ENCODE results near the gene ZFYVE21. TPM values are rescaled to one million over a fixed set of nuclear protein-coding genes. Genes with fewer than 3 reads are reported as not detected.
"Not testable (repeated sequence)": the region's sequence is repeated elsewhere in the genome, so short reads cannot be mapped to it uniquely, and the experiment has no call there.

Gene ZFYVE21
- total RNA-seq, 2 experiments from 2014 or later: 17.4 to 18.6 TPM

DNA sequence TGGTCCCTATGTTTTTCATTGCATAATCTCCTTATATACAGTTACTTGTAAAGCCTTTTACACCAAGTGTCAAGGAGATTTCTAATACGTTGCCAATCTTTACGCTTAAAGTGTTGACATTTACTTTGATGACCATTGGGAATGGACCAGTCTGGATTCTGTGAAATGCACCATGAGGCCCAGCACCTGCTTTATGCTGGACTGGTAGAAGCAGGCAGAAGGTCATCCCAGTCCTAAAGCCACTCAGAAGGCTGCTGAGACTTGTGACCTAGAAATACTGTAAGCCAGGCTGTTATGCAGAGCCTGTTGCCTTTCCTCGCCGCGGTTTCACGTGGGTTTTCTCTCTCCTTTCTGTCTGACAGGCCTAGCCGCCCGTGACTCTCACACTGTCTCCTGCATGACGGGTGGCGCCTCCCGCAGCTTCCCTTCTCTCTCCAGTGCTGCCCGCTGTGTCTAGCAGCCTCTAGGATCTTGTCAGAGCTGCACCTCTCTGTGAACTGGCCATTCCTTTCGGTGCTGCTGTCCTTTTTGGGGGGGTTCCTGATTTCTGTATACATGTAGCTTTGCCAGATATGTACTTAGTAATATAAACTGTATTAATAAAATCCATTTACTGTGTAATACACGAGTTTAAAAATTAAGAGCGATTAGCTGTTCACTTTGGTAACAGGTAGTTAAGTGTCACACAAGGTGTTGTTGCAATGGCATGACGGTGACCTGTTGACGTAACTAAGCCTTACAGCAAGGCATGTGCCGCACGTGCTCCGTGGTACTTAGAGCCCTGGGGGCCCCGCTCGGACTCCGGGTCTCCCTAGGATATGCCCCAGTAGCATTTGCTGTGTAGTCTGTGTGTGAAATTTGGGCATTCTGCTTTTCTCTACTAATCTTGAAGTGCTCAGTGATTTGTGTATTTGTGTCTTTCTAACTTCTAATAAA lies 30.1 kb upstream of the ZFYVE21 start:
- Mint-ChIP-seq H3K4me3 (no peak overlapping the region), H3K36me3 (peaks cover 29% of the 10 kb centered on the region), H3K9me3 (ENCODE audit: low read depth) (no peaks in the 10 kb centered on the region), H3K27ac (no peak overlapping the region), H3K27me3 (no peaks in the 10 kb centered on the region), H3K4me1 (no peaks in the 10 kb centered on the region)
- DNase-seq (no peak), ATAC-seq (no peak)
- CTCF ChIA-PET: no interaction called here

- H3K4me1 Mint-ChIP-seq: no peaks in the 10 kb centered on the region
- H3K36me3 Mint-ChIP-seq: peaks cover 19% of the 10 kb centered on the region
- no peak overlapping the region for H3K4me3 Mint-ChIP-seq
These were observed 28.7 kb upstream of the ZFYVE21 start for GRCh38 chr14:103686831-103687485.

GRCh38 chr14:103687712-103688111 lies 27.9 kb upstream of the ZFYVE21 start:
- no peak for DNase-seq
- CTCF ChIA-PET: interaction anchor here (1.4 to 1.6 kb wide), 2 partner anchors 8 to 24 kb away, joined by 3 to 5 read pairs; no protein-coding TSS in a partner anchor
- Mint-ChIP-seq H3K27ac (no peak overlapping the region), H3K27me3 (no peaks in the 10 kb centered on the region), H3K4me3 (no peak overlapping the region), H3K9me3 (ENCODE audit: low read depth) (no peaks in the 10 kb centered on the region), H3K36me3 (peaks cover 19% of the 10 kb centered on the region), H3K4me1 (no peaks in the 10 kb centered on the region)
- no peak for ATAC-seq

More at GRCh38 chr14:103686831-103687485, 28.7 kb upstream of the ZFYVE21 start:
- no peaks in the 10 kb centered on the region for H3K27me3 Mint-ChIP-seq
- CTCF ChIA-PET: no interaction called here
- H3K27ac Mint-ChIP-seq: no peak overlapping the region
- ATAC-seq (no peak), DNase-seq (no peak)
- no peaks in the 10 kb centered on the region for H3K9me3 Mint-ChIP-seq (ENCODE audit: low read depth)

DNA sequence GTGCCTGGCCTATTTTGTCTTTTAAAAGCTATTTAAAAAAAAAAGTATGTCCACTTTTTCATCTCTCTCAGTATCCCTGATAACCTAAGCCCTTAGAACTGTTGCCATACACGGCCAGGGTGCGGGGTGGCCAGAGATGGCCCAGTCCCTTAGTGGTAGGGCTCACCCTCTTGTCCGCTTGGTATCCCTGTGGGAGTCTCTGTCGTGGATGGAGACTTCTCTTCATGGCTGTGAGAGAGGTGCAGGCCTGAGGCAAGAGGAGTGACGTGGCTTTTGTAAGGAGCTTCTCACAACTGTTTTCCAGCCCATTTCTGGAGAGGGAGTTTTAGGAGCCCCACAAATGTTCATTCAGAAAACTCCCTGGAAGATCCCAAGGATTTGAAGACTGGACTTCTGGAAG lies 27.2 kb upstream of the ZFYVE21 start:
- no peak overlapping the region for H3K27ac Mint-ChIP-seq
- no peak overlapping the region for H3K4me3 Mint-ChIP-seq
- CTCF ChIA-PET: interaction anchor here (1.4 to 1.6 kb wide), 2 partner anchors 8 to 25 kb away, joined by 3 to 5 read pairs; no protein-coding TSS in a partner anchor
- DNase-seq (no peak), ATAC-seq (no peak)
- no peaks in the 10 kb centered on the region for H3K4me1 Mint-ChIP-seq
- no peaks in the 10 kb centered on the region for H3K9me3 Mint-ChIP-seq (ENCODE audit: low read depth)
- no peaks in the 10 kb centered on the region for H3K27me3 Mint-ChIP-seq
- H3K36me3 Mint-ChIP-seq: peaks cover 12% of the 10 kb centered on the region

- H3K4me1 Mint-ChIP-seq: no peaks in the 10 kb centered on the region
- no peak overlapping the region for H3K27ac Mint-ChIP-seq
- H3K4me3 Mint-ChIP-seq: no peak overlapping the region
- H3K9me3 Mint-ChIP-seq (ENCODE audit: low read depth): no peaks in the 10 kb centered on the region
- no peak for DNase-seq
- CTCF ChIA-PET: interaction anchor here (1.4 to 1.6 kb wide), 2 partner anchors 9 to 25 kb away, joined by 3 to 5 read pairs; no protein-coding TSS in a partner anchor
- H3K36me3 Mint-ChIP-seq: peaks cover 15% of the 10 kb centered on the region
- no peak for ATAC-seq
- H3K27me3 Mint-ChIP-seq: no peaks in the 10 kb centered on the region
These were observed 26.4 kb upstream of the ZFYVE21 start for GRCh38 chr14:103688906-103689902.

DNA sequence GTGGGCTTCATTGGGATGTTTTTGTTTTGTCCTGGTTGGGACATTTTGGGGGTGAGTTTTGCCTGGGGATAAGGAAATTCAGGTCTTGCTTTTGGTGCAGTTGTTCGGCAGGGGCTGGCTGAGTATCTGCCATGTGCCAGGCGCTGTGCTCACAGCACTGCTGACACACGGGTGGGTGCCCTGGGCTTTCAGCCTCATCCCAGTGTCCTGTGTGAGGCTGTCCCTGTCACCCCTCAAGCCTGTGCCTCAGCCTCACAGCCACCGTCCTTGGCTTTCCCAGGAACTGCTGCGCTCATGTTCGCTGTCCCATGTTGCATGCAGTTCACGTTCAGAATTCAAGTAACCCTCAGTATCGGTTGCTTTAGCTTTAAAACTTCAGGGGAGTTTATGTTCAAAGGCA lies 25.3 kb upstream of the ZFYVE21 start:
- ATAC-seq: no peak
- Mint-ChIP-seq H3K27me3 (no peaks in the 10 kb centered on the region), H3K4me1 (no peaks in the 10 kb centered on the region), H3K27ac (no peak overlapping the region), H3K4me3 (no peak overlapping the region), H3K9me3 (ENCODE audit: low read depth) (no peaks in the 10 kb centered on the region), H3K36me3 (peaks cover 11% of the 10 kb centered on the region)
- no peak for DNase-seq
- CTCF ChIA-PET: interaction anchor here (0.7 kb wide), 2 partner anchors 20 to 57 kb away, joined by 3 read pairs; no protein-coding TSS in a partner anchor

DNA sequence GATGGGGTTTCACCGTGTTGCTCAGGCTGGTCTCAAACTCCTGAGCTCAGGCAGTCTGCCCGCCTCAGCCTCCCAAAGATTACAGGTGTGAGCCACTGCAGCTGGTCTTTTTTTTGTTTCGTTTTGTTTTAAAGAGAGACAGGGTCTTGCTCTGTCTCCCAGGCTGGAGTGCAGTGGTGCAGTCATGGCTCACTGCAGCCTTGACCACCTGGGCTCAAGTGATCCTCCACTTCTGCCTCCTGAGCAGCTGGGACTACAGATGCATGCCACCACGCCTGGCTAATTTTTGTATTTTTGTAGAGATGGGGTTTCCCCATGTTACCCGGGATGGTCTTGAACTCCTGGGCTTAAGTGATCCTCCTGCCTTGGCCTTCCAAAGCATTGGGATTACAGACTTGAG lies 24.0 kb upstream of the ZFYVE21 start:
- H3K27me3 Mint-ChIP-seq; H3K27ac Mint-ChIP-seq; H3K4me3 Mint-ChIP-seq; ATAC-seq; H3K9me3 Mint-ChIP-seq (ENCODE audit: low read depth); H3K36me3 Mint-ChIP-seq; H3K4me1 Mint-ChIP-seq; DNase-seq; CTCF ChIA-PET: not testable (repeated sequence)

- Mint-ChIP-seq H3K36me3 (peaks cover 8% of the 10 kb centered on the region), H3K27me3 (no peaks in the 10 kb centered on the region), H3K27ac (no peak overlapping the region), H3K9me3 (ENCODE audit: low read depth) (no peaks in the 10 kb centered on the region), H3K4me3 (no peak overlapping the region), H3K4me1 (no peaks in the 10 kb centered on the region)
- DNase-seq (no peak), ATAC-seq (no peak)
- CTCF ChIA-PET: no interaction called here
These were observed 23.5 kb upstream of the ZFYVE21 start for GRCh38 chr14:103692159-103692558.

- ATAC-seq: no peak
- H3K27me3 Mint-ChIP-seq: no peaks in the 10 kb centered on the region
- H3K36me3 Mint-ChIP-seq: peaks cover 6% of the 10 kb centered on the region
- H3K9me3 Mint-ChIP-seq (ENCODE audit: low read depth): no peaks in the 10 kb centered on the region
- no peak for DNase-seq
- no peaks in the 10 kb centered on the region for H3K4me1 Mint-ChIP-seq
- no peak overlapping the region for H3K27ac Mint-ChIP-seq
- CTCF ChIA-PET: no interaction called here
- no peak overlapping the region for H3K4me3 Mint-ChIP-seq
These were observed 22.7 kb upstream of the ZFYVE21 start for GRCh38 chr14:103692871-103693270.

- no peaks in the 10 kb centered on the region for H3K27me3 Mint-ChIP-seq
- no peak overlapping the region for H3K27ac Mint-ChIP-seq
- CTCF ChIA-PET: no interaction called here
- DNase-seq (no peak), ATAC-seq (no peak)
- H3K9me3 Mint-ChIP-seq (ENCODE audit: low read depth): no peaks in the 10 kb centered on the region
- no peak overlapping the region for H3K4me3 Mint-ChIP-seq
- peaks cover 4% of the 10 kb centered on the region for H3K36me3 Mint-ChIP-seq
- H3K4me1 Mint-ChIP-seq: no peaks in the 10 kb centered on the region
These were observed 22.1 kb upstream of the ZFYVE21 start for GRCh38 chr14:103693515-103693914.

GRCh38 chr14:103694572-103695026 lies 21.0 kb upstream of the ZFYVE21 start:
- CTCF ChIA-PET: no interaction called here
- no peaks in the 10 kb centered on the region for H3K27me3 Mint-ChIP-seq
- H3K9me3 Mint-ChIP-seq (ENCODE audit: low read depth): no peaks in the 10 kb centered on the region
- H3K4me3 Mint-ChIP-seq: no peak overlapping the region
- ATAC-seq (no peak), DNase-seq (no peak)
- no peaks in the 10 kb centered on the region for H3K4me1 Mint-ChIP-seq
- H3K27ac Mint-ChIP-seq: no peak overlapping the region
- peaks cover 4% of the 10 kb centered on the region for H3K36me3 Mint-ChIP-seq

- no peaks in the 10 kb centered on the region for H3K9me3 Mint-ChIP-seq (ENCODE audit: low read depth)
- peaks cover 4% of the 10 kb centered on the region for H3K36me3 Mint-ChIP-seq
- CTCF ChIA-PET: no interaction called here
- no peaks in the 10 kb centered on the region for H3K4me1 Mint-ChIP-seq
- H3K27me3 Mint-ChIP-seq: no peaks in the 10 kb centered on the region
- H3K4me3 Mint-ChIP-seq: no peak overlapping the region
- no peak for ATAC-seq
- no peak for DNase-seq
- H3K27ac Mint-ChIP-seq: no peak overlapping the region
These were observed 20.1 kb upstream of the ZFYVE21 start for GRCh38 chr14:103695296-103696069.

All from activated CD8-positive, alpha-beta memory T cell treated with anti-CD3 and anti-CD28 coated beads, Interleukin-2, amount 10 ng/mL, durations not matched to agents 7 days and 5 days (primary cell).